Parathyroid adenoma (tissue), 2 donors: Measurements from ENCODE around the gene POLN.

Experiments used
- H2AFZ ChIP-seq: fragments of 300-600 bp; sonication (generic); one replicate; pipeline ENCODE4 v1.7.0; 2017; ENCODE audit warnings: antibody characterized with exemption, mild to moderate bottlenecking
- H3K27ac ChIP-seq: fragments of 300-600 bp; sonication (generic); one replicate; pipeline ENCODE4 v1.7.0; 2017
- H3K27me3 ChIP-seq: fragments of 300-600 bp; sonication (generic); one replicate; pipeline ENCODE4 v1.7.0; 2017; ENCODE audit warnings: low read length; ENCODE audit not compliant: control insufficient read depth, insufficient read depth
- H3K36me3 ChIP-seq: fragments of 300-600 bp; sonication (generic); one replicate; pipeline ENCODE4 v1.7.0; 2017; ENCODE audit warnings: low read length; ENCODE audit not compliant: control insufficient read depth, insufficient read depth
- H3K4me1 ChIP-seq: fragments of 300-600 bp; sonication (generic); one replicate; pipeline ENCODE4 v1.7.0; 2017; ENCODE audit warnings: control low read depth
- H3K4me2 ChIP-seq: fragments of 300-600 bp; sonication (generic); one replicate; pipeline ENCODE4 v1.7.0; 2017; ENCODE audit warnings: low read length
- H3K4me3 ChIP-seq: fragments of 300-600 bp; sonication (generic); one replicate; pipeline ENCODE4 v1.7.0; 2017; ENCODE audit warnings: low read depth, low read length
- H3K79me2 ChIP-seq: fragments of 300-600 bp; sonication (generic); one replicate; pipeline ENCODE4 v1.7.0; 2017; ENCODE audit warnings: control low read depth
- H3K9ac ChIP-seq: fragments of 300-600 bp; sonication (generic); one replicate; pipeline ENCODE4 v1.7.0; 2017; ENCODE audit warnings: mild to moderate bottlenecking
- H3K9me3 ChIP-seq: fragments of 300-600 bp; sonication (generic); one replicate; pipeline ENCODE4 v1.7.0; 2017; ENCODE audit warnings: low read length; ENCODE audit not compliant: control insufficient read depth
- TF ChIP-seq, protein P1 (sequence below): fragments of 300-600 bp; sonication (generic); IDR thresholded peaks from one replicate; pipeline ENCODE4 v1.7.0; 2017; ENCODE audit warnings: antibody characterized with exemption, mild to moderate bottlenecking
- donor health status: primary hyperparathyroidism.

Gene POLN

GRCh38 chr4:2136726-2137125, 105.2 kb downstream of the POLN start:
- TF ChIP-seq, protein P1, sequence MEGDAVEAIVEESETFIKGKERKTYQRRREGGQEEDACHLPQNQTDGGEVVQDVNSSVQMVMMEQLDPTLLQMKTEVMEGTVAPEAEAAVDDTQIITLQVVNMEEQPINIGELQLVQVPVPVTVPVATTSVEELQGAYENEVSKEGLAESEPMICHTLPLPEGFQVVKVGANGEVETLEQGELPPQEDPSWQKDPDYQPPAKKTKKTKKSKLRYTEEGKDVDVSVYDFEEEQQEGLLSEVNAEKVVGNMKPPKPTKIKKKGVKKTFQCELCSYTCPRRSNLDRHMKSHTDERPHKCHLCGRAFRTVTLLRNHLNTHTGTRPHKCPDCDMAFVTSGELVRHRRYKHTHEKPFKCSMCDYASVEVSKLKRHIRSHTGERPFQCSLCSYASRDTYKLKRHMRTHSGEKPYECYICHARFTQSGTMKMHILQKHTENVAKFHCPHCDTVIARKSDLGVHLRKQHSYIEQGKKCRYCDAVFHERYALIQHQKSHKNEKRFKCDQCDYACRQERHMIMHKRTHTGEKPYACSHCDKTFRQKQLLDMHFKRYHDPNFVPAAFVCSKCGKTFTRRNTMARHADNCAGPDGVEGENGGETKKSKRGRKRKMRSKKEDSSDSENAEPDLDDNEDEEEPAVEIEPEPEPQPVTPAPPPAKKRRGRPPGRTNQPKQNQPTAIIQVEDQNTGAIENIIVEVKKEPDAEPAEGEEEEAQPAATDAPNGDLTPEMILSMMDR, result no peak
- H3K27ac ChIP-seq, result no peak overlapping the region
- no peak overlapping the region for H3K4me2 ChIP-seq

DNA sequence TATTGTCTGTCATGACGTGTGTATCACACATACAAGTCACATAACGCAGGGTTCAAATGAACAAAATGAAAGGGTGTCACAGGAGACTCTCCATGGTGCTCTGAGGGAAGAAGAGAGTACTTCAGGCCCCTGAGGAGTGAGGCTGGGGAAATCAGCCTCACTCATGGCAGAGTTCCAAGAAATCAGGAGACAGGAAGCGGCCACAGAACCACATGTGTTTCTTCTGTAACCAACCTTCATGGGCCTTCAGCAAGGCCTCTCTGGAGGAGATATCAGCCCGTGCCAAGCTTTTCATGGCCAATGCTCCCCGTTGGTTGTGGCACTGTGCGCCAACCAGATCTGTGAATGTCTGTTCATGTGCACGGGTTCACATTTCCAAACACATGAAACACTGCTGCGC, 106.8 kb downstream of the POLN start:
- Histone ChIP-seq H3K9ac (no peak overlapping the region), H3K79me2 (no peaks in the 10 kb centered on the region), H3K4me1 (no peaks in the 10 kb centered on the region), H3K27ac (no peak overlapping the region), H3K4me2 (no peak overlapping the region), H3K9me3 (no peaks in the 10 kb centered on the region), H3K4me3 (no peak overlapping the region), H2AFZ (no peak overlapping the region), H3K27me3 (no peaks in the 10 kb centered on the region), H3K36me3 (no peaks in the 10 kb centered on the region)
- TF ChIP-seq, protein P1, result no peak

More at GRCh38 chr4:2136726-2137125, 105.2 kb downstream of the POLN start:
- H3K4me3 ChIP-seq, result no peak overlapping the region
- no peak overlapping the region for H2AFZ ChIP-seq
- no peaks in the 10 kb centered on the region for H3K79me2 ChIP-seq
- no peak overlapping the region for H3K9ac ChIP-seq
- no peaks in the 10 kb centered on the region for H3K9me3 ChIP-seq
- H3K27me3 ChIP-seq, result no peaks in the 10 kb centered on the region
- H3K36me3 ChIP-seq, result no peaks in the 10 kb centered on the region
- H3K4me1 ChIP-seq, result no peaks in the 10 kb centered on the region

- no peaks in the 10 kb centered on the region for H3K27me3 ChIP-seq
- H3K79me2 ChIP-seq, result no peaks in the 10 kb centered on the region
- H3K4me1 ChIP-seq, result no peaks in the 10 kb centered on the region
- H3K4me2 ChIP-seq, result no peak overlapping the region
- H3K9ac ChIP-seq, result no peak overlapping the region
- no peak overlapping the region for H3K4me3 ChIP-seq
- TF ChIP-seq, protein P1, result no peak
- no peaks in the 10 kb centered on the region for H3K36me3 ChIP-seq
- no peak overlapping the region for H2AFZ ChIP-seq
- no peak overlapping the region for H3K27ac ChIP-seq
- H3K9me3 ChIP-seq, result no peaks in the 10 kb centered on the region
These were observed 109.5 kb downstream of the POLN start for GRCh38 chr4:2132438-2132837.

- Histone ChIP-seq H3K4me2 (no peak overlapping the region), H2AFZ (no peak overlapping the region), H3K4me1 (no peaks in the 10 kb centered on the region), H3K36me3 (no peaks in the 10 kb centered on the region), H3K27me3 (no peaks in the 10 kb centered on the region), H3K9ac (no peak overlapping the region), H3K4me3 (no peak overlapping the region), H3K9me3 (no peaks in the 10 kb centered on the region), H3K79me2 (no peaks in the 10 kb centered on the region), H3K27ac (no peak overlapping the region)
- TF ChIP-seq, protein P1, result no peak
These were observed 114.2 kb downstream of the POLN start for GRCh38 chr4:2127609-2128332.
